Stimulated activated CD8-positive, alpha-beta memory T cell treated with anti-CD3 and anti-CD28 coated beads, Interleukin-12 subunit alpha, Interleukin-12 subunit beta, amount 100 ng/mL, for 24 hours (primary cell): Measurements from ENCODE around the gene TMEM232.

Experiments
- DNase-seq: peaks from one replicate; pipeline ENCODE4 v3.0.0-alpha.2; 2020; ENCODE audit errors: extremely low read depth

TMEM232 gene

DNA sequence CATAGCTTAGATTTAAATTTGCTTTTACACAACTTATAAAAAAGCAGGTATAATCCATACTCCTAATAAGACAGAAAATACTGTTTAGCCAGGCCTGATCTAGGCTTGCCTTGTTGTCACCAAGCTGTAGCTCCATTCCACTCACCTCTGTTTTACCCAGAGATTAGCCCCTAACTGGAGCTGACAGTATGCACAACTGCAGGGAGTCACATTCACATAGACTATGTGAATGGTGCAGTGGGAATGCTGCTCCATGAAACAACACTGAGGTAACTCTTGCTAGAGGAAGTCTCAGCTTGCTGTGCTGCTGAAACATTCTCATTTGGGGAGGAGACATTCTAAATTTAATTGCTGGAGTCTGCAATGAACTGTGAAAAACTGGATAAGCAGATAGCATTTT lies 209.1 kb downstream of the TMEM232 start:
- no peak for DNase-seq

DNA sequence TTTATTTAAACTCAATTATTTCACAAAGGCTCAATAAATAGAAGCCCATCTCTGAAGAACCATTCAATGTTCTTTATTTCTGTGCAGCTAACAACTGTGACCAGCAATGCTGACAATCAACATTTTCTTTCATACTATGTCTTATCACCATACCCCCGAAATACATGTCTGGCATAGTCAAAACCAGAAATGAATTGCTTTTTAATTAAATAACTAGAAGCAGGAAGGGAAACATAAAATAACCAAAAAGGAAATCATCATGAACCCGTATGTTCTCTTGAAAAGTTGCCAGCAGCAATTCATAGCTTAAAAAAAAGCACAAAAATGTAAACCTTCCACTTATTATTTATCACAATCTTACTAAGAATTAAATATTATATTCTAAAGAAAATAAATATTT lies 212.4 kb downstream of the TMEM232 start:
- DNase-seq: no peak

DNA sequence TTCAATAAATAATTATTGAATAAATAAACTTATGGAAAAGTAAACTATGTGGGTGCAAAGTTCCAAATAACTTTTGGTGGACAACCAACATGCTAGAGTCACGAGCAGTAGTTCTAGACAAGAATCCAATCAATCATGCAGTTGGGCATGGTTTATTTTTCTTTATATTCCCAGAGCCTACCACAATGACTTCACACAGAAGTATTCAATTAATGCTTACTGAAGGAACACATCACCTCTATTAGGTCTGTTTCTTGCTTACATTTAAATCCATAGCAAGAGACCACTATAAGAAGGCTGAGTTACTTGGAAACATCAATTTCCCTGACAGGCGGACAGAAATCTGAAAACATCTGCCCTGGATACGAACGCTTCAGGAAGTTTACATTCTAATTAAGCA lies 214.2 kb downstream of the TMEM232 start:
- DNase-seq: no peak

DNA sequence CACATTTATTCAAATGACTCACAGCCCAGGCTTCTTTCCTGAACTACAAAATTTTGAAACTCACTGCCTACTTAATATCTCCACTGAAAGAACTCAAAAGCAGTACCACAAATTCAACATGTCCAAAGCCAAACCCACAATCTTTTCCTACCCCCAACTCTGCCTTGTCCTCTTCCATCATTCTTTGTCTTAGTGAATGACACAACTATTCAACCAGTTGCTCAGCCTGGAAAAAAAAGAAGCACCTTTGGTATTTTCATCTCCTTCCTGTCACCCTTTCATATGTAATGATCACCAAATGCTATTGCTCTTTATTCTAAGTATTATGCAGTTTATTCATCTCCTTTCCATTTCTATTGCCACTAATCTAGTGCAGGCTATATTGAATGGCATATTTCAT lies 216.3 kb downstream of the TMEM232 start:
- DNase-seq: no peak

DNA sequence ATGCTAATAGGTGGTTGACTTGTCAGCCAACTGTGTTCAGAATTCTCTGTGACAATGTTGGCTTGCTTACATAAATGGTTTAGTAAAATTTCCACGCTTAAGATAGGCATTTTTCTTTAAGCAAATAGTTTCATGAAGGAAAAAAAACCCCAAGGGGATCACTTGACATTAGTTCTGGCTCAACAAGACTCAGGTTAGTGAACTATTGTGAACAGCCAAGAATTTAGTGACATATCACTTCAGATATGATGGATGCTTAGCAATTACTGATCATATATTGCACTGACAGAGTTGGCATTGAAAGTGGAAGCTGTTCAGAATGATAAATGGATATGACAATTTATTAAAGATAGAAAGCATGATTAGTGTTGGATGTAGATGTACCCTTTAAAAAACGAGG lies 218.5 kb downstream of the TMEM232 start:
- no peak for DNase-seq

DNA sequence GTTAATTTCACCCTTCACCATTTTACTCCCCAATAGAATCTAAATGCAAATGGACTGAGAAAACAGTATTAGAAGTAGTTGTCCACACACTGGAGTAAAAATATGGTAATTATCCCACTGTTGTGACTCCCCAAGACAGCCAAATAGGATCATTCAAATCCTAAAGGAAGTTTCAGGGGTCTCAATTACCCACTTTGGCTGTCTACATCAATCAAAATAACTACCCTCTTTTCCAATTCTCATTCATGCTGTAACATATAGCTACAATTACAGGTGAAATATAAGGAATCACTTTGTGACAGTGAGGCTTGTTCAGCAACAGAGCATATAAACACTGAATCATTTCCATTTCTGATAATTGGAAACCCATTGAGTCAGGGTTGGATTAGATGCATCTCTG lies 220.1 kb downstream of the TMEM232 start:
- DNase-seq: no peak

DNA sequence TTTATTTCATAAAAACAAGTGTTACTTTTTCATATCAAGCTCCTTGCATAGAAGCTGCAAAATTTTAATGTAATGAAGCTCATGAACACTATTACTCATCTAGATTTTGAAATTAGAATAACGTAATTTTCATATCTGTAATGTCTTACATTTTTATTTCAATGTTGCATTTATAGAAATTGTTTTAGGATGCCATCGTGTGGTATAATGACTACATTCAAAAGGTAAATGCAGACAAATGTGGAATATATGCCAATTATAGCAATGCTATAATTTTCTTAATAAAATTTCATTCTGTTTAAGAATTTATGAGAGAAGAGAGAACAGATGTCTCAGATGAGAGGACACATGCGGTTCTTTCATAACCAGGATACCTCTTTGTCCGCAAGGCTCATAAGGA lies 230.2 kb downstream of the TMEM232 start:
- DNase-seq: no peak

DNA sequence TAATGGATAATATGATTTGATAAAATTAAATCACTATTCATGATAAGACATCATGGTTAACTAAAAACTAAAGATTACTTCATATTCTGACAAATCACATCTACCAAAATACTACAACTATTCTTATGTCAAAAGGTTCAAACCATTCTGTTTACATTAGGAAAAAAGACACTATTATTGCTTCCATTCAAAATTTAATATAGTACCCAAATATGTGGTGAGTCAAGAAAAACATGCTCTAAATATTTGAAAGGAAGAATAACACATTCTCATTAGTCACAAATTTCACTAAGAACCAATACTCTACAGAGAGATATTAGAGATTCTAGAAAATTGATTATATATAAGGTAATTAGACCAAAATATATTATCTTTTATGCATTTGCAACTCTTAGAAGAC lies 234.0 kb downstream of the TMEM232 start:
- no peak for DNase-seq

DNA sequence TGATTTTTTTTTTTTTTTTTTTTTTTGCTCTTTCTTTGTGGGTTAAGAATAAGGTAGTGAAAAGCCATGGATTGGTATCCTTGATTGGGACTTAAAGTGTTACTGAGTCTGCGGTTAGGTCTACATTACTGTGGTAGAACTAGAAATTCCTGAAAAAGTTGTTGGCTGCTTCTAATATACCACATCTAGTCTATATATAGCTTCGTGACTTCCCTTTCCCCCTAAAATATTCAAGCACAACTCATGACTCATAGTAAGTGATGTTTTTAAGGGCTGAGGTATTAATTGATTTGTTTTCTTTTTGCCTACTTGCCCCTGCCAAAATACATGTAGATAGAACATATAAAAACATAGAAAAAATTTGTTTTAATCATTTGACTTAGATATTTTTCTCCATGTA lies 247.6 kb downstream of the TMEM232 start:
- no peak for DNase-seq

DNA sequence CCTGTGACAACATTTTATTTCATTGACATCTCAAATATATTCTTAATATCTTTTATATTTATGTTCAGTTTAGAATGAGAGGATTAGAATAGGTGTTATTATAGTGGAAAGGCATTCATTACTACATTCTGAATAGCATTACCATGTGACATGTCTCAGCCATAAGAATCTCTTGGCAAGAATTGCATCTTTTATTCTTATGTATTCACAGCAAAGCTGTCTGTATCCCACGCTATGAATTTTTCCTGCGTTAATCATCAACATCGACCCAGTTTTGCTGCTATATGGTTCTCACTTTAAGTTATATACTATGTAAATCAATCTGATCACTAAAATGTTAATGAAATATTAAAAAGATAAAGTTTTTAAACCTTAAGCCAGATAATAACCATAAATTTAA lies 248.6 kb downstream of the TMEM232 start:
- no peak for DNase-seq

DNA sequence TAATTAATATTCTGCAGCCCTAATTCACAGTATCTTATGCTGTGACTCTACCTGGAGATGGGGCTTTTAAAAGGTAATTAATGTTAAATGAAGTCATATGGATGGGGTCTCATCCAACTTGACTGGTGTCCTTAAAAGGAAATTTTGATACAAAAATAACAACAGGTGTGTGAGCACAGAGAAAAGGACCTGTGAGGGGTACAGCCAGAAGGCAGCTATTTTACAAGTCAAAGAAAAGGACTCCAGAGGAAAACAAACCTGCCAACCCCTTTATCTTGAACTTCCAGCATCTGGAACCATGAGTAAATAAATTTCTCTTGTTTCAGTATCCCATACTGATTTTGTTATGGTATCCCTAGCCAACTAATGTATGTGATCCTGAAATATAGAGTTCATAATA lies 250.3 kb downstream of the TMEM232 start:
- DNase-seq: no peak

DNA sequence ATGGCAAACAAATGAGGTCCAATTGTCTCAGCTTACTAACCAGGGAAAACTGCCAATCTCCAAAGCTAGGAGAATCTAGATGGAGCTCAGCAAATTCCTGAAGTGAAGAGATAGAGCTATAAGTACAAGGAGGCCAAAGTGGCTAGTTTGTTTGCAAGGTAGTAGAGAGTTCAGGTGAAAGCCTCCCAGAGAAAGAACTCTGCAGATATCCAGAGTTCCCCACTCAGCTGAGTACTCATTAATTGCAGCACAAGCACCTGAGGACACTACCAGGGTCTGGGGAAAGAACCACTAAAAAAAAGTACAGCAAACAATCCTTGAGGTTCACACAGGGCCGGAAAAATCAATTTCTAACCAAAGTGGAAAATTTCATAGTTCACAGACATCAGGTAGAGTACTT lies 250.9 kb downstream of the TMEM232 start:
- DNase-seq: no peak

DNA sequence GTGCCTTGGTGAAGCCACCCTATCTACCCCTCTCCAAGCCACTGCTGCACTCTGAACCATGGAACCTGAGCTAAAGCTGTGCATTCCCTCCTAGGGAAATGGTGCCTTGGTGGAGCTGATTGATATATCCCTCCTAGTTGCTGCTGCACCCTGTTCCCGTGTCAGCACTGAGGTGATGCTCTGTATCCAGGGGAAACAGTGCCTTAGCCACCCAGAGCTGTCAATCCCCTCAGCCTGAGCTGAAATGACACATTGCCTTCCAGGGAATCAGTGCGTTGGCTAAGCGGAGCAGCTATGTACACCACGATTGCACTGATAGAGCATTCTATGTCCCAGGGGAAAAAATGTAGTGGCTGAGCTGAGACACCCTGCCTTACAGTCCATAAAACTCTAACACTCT lies 257.0 kb downstream of the TMEM232 start:
- no peak for DNase-seq

DNA sequence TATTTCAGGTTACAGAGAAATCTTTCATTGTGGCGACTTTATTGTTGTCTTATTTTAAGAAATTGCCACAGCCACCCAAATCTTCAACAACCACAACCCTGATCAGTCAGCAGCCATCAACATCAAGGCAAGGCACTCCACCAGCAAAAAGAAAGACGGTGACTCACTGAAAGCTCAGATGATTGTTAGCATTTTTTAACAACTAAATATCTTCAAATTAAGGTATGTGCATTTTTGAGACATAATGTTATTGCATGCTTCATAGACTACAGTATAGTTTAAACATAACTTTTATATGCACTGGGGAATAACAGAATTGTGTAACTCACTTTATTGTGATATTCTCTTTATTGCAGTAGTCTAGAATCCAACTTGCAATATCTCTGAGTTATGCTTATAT lies 263.4 kb downstream of the TMEM232 start:
- DNase-seq: no peak

DNA sequence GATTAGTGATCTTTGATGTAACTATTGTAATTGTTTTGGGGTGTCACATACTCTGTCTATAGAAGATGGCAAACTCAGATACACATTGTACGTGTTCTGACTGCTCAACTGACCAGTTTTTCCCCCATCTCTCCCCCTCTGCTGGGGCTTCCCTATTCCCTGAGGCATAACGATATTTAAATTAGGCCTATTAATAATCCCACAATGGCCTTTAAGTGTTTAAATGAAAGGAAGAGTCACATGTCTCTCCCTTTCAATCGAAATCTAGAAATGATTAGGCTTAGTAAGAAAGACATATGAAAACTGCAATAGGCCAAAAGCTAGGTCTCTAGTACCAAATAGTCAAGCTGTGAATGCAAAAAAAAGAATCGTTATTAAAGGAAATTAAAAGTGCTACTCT lies 265.6 kb downstream of the TMEM232 start:
- DNase-seq: no peak

DNA sequence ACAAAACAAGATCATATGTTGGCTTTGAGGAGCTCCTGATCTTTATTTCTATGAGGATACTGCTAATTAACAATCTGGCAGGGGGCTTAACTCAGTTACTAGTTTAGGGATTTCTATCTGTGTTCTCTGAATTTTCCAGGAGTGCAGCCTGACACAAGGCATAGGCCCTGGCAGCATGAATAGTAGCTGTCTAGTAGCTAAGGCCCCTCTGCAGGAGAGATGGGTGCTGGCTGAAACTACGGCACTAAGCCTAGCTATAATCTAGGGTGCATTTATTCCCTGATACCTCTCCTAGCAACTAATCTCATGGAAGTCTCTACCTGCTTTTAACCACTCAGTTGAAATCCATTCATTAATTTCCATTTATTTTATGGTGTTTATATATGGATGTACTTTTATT lies 268.2 kb downstream of the TMEM232 start:
- no peak for DNase-seq

DNA sequence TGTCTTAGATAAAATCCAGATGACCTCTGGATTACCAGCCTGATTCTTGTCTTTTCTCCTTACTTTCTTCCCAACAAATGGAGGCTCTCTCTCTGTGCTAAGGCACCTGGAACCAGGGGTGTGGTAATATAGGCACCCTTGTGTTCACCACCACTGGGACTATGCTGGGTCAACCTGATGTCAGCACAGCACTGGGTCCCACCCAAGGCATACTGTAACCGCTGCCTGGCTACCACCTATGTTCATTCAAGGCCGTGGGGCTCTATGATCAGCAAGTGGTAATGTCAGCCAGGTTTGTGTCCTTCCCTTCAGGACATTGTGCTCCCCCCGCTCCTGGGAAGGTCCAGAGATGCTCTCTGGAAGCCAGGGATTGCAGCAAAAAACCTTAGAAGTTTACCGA lies 283.6 kb downstream of the TMEM232 start:
- DNase-seq: no peak

DNA sequence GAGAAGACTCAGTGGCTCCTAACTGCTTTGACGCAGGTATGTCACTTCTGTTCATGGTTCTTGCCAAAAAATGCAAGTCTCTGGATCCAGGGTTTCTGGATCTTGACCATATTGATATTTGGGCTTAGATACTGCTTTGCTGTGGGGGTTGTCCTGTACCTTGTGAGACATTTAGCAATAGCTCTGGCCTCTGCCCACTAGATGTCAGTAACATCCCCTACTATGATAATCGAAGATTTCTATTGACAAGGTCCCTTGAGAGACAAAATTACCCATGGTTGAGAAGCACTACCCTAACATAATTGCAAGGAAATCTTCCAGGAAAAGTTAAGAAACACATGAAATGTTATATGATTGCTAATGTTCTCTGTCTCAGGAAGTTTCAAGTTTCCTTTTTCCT lies 285.4 kb downstream of the TMEM232 start:
- no peak for DNase-seq

DNA sequence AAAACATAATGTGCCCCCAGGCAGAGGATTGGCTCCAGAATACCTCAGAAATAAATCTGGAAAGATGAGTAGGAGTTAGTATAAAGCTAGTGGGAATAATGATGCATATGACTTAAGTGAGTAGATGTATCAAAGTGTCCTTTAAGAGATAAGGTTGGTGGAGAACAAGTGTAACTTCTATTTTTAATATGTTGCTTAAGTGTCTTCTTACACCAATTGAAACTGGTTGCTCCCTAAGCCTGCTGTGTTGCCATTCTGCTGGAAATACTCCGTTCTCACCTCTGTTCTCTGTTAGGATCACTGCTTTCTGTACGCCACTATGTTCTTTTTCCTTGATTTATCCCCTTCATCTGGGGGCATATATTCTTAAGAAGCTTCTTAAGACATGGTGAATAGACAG lies 286.4 kb downstream of the TMEM232 start:
- no peak for DNase-seq

DNA sequence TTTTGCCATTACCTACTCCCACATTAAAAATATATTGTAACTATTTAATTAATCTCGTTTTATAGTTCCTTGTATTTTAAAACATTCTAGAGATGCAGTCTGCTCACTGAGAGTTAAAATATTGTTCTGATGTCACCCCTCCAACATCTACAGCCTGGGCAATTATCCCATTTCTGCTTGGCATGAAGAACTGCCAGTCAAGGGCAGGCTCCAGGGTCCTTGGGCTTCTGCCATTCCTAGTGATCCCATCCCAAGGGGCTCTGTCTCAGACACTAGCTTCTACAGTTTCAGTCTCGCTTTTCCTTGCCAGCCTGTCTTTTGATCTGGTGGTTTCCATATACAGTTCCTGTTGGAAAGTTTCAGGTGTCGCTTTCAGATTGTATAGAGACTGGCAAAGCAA lies 287.2 kb downstream of the TMEM232 start:
- no peak for DNase-seq

DNA sequence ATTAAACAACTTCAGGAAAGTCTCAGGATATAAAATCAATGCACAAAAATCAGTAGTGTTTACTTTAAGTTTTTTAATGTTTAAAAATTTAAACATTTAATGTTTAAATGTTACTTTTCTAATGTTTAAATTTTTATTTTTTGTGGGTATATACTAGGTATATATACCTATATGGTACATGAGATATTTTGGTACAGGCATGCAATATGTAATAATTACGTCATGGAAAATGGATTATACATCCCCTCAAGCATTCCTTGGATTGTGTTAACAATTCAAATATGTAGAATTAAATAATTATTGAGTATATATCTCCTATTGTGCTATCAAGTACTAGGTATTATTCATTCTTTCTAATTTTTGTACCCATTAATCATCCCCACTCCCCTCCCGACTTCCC lies 291.3 kb downstream of the TMEM232 start:
- DNase-seq: no peak

DNA sequence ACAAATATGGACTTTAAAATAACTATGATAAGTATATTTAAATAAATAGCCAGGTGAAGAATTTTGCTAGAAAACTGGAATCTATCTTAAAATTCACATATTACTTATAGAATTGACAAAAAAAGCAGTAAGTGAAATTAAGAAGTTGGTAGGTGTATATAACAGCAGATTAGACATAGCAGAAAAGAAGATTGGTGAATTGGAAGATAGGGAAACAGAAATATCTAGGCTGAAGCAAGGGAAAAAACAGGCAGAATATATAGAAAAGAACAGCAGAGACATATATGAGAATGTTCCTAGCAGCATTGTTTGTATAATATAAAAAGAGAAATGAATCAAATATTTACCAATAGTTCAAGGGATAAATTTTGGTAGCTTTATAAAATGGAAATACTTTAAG lies 294.9 kb downstream of the TMEM232 start:
- no peak for DNase-seq

DNA sequence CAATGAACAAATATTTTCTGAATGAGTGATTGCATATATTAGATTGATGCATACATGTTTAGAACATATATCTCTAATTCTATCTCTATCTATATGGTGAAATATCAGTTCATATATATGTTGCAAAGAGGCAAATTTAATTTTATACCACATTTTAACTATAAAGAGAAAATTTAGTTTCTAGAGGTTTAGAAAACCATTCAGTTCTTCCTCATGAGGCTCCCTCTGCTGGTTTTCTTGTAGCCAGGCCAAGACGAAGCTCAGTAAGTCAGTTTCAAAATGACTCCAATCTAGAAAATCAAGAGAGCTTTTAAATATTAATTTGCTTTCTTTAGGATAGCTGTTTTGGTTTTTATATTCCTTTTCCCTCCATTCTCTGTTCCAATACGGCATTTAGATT lies 312.1 kb downstream of the TMEM232 start:
- DNase-seq: no peak

DNA sequence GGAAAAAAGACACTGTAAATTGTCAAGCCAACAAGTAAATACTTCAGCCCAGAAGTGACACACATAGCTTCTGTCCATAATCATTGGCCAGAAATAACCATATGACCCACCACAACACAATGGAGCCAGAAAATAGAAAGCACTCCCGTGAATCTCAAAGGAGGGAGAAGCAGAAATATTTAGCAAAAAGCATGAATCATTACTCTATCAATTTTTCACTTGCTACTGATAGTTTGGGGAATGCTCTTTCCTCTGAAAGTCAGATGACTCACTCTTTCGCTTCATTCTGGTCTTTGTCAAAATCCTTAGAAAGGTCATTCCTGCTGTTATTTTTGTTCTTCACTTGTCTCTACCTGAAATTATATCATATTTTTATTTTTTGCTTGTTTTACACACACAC lies 312.6 kb downstream of the TMEM232 start:
- DNase-seq: no peak

DNA sequence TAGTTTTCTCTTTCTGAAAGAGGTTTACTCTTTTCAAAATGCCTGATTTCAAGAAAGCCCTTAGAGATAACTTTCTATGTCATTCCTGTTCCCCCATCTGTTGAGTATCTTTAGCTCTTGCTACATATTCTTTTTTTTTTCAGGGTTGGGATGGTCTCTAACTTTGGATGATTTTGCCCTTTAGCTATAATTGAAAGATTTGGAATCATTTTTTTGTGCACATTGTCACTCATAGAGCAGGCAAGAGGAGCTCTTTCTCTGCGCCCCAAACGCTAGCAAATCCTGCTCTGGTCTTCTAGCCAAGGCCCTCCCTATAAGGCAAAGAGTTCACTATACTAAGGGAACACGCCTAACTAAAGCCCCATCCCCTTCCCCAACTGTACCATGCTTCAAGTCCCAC lies 316.9 kb downstream of the TMEM232 start:
- DNase-seq: no peak
